Activated CD8-positive, alpha-beta T cell treated with anti-CD3 and anti-CD28 coated beads for 36 hours (primary cell): ENCODE measurements around the gene ZC3H18. TPM values are rescaled to one million over a fixed set of nuclear protein-coding genes. Genes with fewer than 3 reads are reported as not detected.
A peak's percentile ranks its signal among the peaks of the same experiment; 100 is the strongest.

Experiments used
- ATAC-seq: fragments of 200-7000 bp; cut with Tn5 transposase; one replicate; pipeline ENCODE4 v1.10.0; 2021; ENCODE audit warnings: mild to moderate bottlenecking, moderate library complexity
- CTCF ChIA-PET: fragments of 350-600 bp; sonication (Branson Sonifier 250); formaldehyde crosslinking; loops from one replicate; lab custom pipeline; 2021; ENCODE audit warnings: antibody characterized with exemption; lab: Charles Lee
- POLR2A ChIA-PET: fragments of 350-600 bp; sonication (Branson Sonifier 250); formaldehyde crosslinking; loops from one replicate; lab custom pipeline; 2021; ENCODE audit warnings: antibody characterized with exemption; lab: Charles Lee
- DNase-seq: peaks from one replicate; pipeline ENCODE4 v3.0.0-alpha.2; 2020
- H3K27ac Mint-ChIP-seq: one replicate; pipeline ENCODE4 v1.8.0; 2021; ENCODE audit warnings: mild to moderate bottlenecking, mixed read lengths
- H3K27me3 Mint-ChIP-seq: one replicate; pipeline ENCODE4 v1.8.0; 2021; ENCODE audit warnings: mixed read lengths
- H3K36me3 Mint-ChIP-seq: one replicate; pipeline ENCODE4 v1.8.0; 2021; ENCODE audit warnings: low read depth, mixed read lengths
- H3K4me1 Mint-ChIP-seq: one replicate; pipeline ENCODE4 v1.8.0; 2021; ENCODE audit warnings: low read depth, mixed read lengths
- H3K4me3 Mint-ChIP-seq: one replicate; pipeline ENCODE4 v1.8.0; 2021; ENCODE audit warnings: mild to moderate bottlenecking, moderate library complexity, mixed read lengths
- H3K9me3 Mint-ChIP-seq: one replicate; pipeline ENCODE4 v1.8.0; 2021; ENCODE audit warnings: mixed read lengths
- CTCF ChIP-seq: fragments of 200-600 bp; IDR thresholded peaks from one replicate; pipeline ENCODE4 v1.8.0; 2022; ENCODE audit warnings: antibody characterized with exemption, mild to moderate bottlenecking
- intact Hi-C: fragments of 100-400 bp; cut with micrococcal nuclease; formaldehyde crosslinking; loops from one replicate; pipeline ENCODE4 v1.10.0; 2022
- total RNA-seq, 2 experiments: library from RNA; stranded (reverse); gene quantifications; one replicate each; pipeline ENCODE4 v1.2.3, GENCODE V29; 2021

The ZC3H18 gene
- total RNA-seq, 2 experiments from 2014 or later: 67.7 to 73.5 TPM

- peaks cover 21% of the 10 kb centered on the region for H3K36me3 Mint-ChIP-seq
Measured at GRCh38 chr16:88651276-88651988, 81.2 kb downstream of the ZC3H18 start.

GRCh38 chr16:88651989-88652761 lies 82.0 kb downstream of the ZC3H18 start:
- no peak for TF ChIP-seq CTCF
- Mint-ChIP-seq H3K27ac (peak overlapping the region; percentile 95), H3K4me3 (peak overlapping the region; percentile 87), H3K4me1 (peaks cover 10% of the 10 kb centered on the region), H3K27me3 (no peaks in the 10 kb centered on the region), H3K9me3 (no peaks in the 10 kb centered on the region), H3K36me3 (peaks cover 21% of the 10 kb centered on the region)
- POLR2A ChIA-PET: interaction anchor here (1.1 to 1.3 kb wide), 2 partner anchors 11 to 55 kb away, joined by 3 to 4 read pairs; partner anchors contain the start of gene MVD
- CTCF ChIA-PET: interaction anchor here (1.4 to 2.9 kb wide), 3 partner anchors 29 to 52 kb away, joined by 3 to 9 read pairs (median 3); no protein-coding TSS in a partner anchor
- no peak for DNase-seq
- no peak for ATAC-seq
- intact Hi-C loops: no loop called here

More at GRCh38 chr16:88651276-88651988, 81.2 kb downstream of the ZC3H18 start:
- Mint-ChIP-seq H3K9me3 (no peaks in the 10 kb centered on the region), H3K4me3 (peak overlapping the region; percentile 87), H3K4me1 (peaks cover 10% of the 10 kb centered on the region), H3K27ac (peak overlapping the region; percentile 95), H3K27me3 (no peaks in the 10 kb centered on the region)
- ATAC-seq: peak; percentile 92
- ChIA-PET POLR2A (interaction anchor here (0.8 to 5.5 kb wide), 5 partner anchors 11 to 130 kb away, joined by 3 to 28 read pairs (median 4); partner anchors contain the start of gene MVD), CTCF (interaction anchor here (1.4 to 2.9 kb wide), 3 partner anchors 30 to 52 kb away, joined by 3 to 9 read pairs (median 3); no protein-coding TSS in a partner anchor)
- intact Hi-C loops: no loop called here
- TF ChIP-seq CTCF: no peak
- DNase-seq: peak; percentile 96

- ChIA-PET CTCF (interaction anchor here (1.4 to 2.9 kb wide), 2 partner anchors 28 to 33 kb away, joined by 3 to 9 read pairs; no protein-coding TSS in a partner anchor), POLR2A (interaction anchor here (0.6 kb wide), 1 partner anchor 76 kb away, joined by 3 read pairs; no protein-coding TSS in a partner anchor)
- no peaks in the 10 kb centered on the region for H3K27me3 Mint-ChIP-seq
Measured at GRCh38 chr16:88652762-88653063, 82.5 kb downstream of the ZC3H18 start.

GRCh38 chr16:88653101-88653500 lies 82.9 kb downstream of the ZC3H18 start:
- ATAC-seq: no peak
- TF ChIP-seq CTCF: no peak
- intact Hi-C loops: no loop called here
- Mint-ChIP-seq H3K9me3 (no peaks in the 10 kb centered on the region), H3K27me3 (no peaks in the 10 kb centered on the region), H3K4me3 (no peak overlapping the region), H3K27ac (peak overlapping the region; percentile 7), H3K4me1 (peaks cover 10% of the 10 kb centered on the region), H3K36me3 (peaks cover 21% of the 10 kb centered on the region)
- CTCF ChIA-PET: interaction anchor here (1.4 to 2.9 kb wide), 2 partner anchors 28 to 33 kb away, joined by 3 to 9 read pairs; no protein-coding TSS in a partner anchor
- POLR2A ChIA-PET: interaction anchor here (0.6 to 1.0 kb wide), 2 partner anchors 16 to 76 kb away, joined by 3 read pairs; no protein-coding TSS in a partner anchor
- no peak for DNase-seq

More at GRCh38 chr16:88652762-88653063, 82.5 kb downstream of the ZC3H18 start:
- H3K9me3 Mint-ChIP-seq: no peaks in the 10 kb centered on the region
- peaks cover 21% of the 10 kb centered on the region for H3K36me3 Mint-ChIP-seq
- DNase-seq (no peak), ATAC-seq (no peak)
- no peak for TF ChIP-seq CTCF
- intact Hi-C loops: no loop called here
- no peak overlapping the region for H3K4me3 Mint-ChIP-seq
- no peak overlapping the region for H3K27ac Mint-ChIP-seq
- H3K4me1 Mint-ChIP-seq: peaks cover 10% of the 10 kb centered on the region
